ENCODE measurements around the gene FBLIM1. TPM values are rescaled to one million over a fixed set of nuclear protein-coding genes. Genes with fewer than 3 reads are reported as not detected.

Gene FBLIM1
- total and polyA plus RNA-seq, 4 donors = 192 to 584 (median 463) TPM

GRCh38 chr1:15835741-15836510 is 77.3 kb downstream of the FBLIM1 start:
- intact Hi-C loops (cut with DNase I) = loop anchor here in 1 of 2 donors (1.0 to 2.0 kb wide), 3 partner anchors 13 to 113 kb away; no protein-coding TSS in a partner anchor
- Histone ChIP-seq H3K27ac (ENCODE audit: low read depth in 1 of 2, low read length in 2 of 2) (peak overlapping the region; percentile 93 to 98), H3K4me1 (ENCODE audit: control insufficient read depth in 1 of 2, insufficient read depth in 2 of 2, low read length in 2 of 2) (no peaks in the 10 kb centered on the region), H3K36me3 (ENCODE audit: control insufficient read depth in 1 of 2, insufficient read depth in 2 of 2, low read length in 1 of 2) (no peaks in the 10 kb centered on the region), H3K4me3 (ENCODE audit: low read length in 2 of 2) (peak overlapping the region; percentile 76 to 85), H3K9me3 (ENCODE audit: control insufficient read depth, low read length) (no peaks in the 10 kb centered on the region), H3K27me3 (ENCODE audit: control insufficient read depth in 1 of 2, insufficient read depth in 2 of 2, low read length in 1 of 2) (no peaks in the 10 kb centered on the region)
- WGBS, 2 donors = 1 to 2% methylated on average over 66 of the region's 66 CpGs
- DNase-seq (peak; percentile 100), ATAC-seq (ENCODE audit: low FRiP score) (peak; percentile 95)

Other genes with a start within 250 kb of the FBLIM1 start
- 1 to 10 TPM; 9.3 to 9.4 TPM for gene CASP9, start 234.6 kb upstream of the FBLIM1 start, total RNA-seq
- gene CASP9, start 234.6 kb upstream of the FBLIM1 start, polyA plus RNA-seq = 10 to 100 TPM in 1 of 2 donors, 1 to 10 TPM in 1; 7.6 to 25.3 TPM
- 10 to 100 TPM; 18.0 to 19.9 TPM for gene DNAJC16, start 231.9 kb upstream of the FBLIM1 start, total RNA-seq
- 10 to 100 TPM in 1 of 2 donors, 1 to 10 TPM in 1; 3.9 to 11.3 TPM for gene DNAJC16, start 231.9 kb upstream of the FBLIM1 start, polyA plus RNA-seq
- gene AGMAT, start 173.7 kb upstream of the FBLIM1 start, total RNA-seq = under 1 TPM; 0.13 to 0.18 TPM
- 1 to 10 TPM in 1 of 2 donors, under 1 TPM in 1; 0.13 to 1.4 TPM for gene AGMAT, start 173.7 kb upstream of the FBLIM1 start, polyA plus RNA-seq
- 10 to 100 TPM; 24.7 to 29.6 TPM for gene DDI2, start 141.3 kb upstream of the FBLIM1 start, total RNA-seq
- 1 to 10 TPM; 4.7 to 5.4 TPM for gene DDI2, start 141.3 kb upstream of the FBLIM1 start, polyA plus RNA-seq
- 10 to 100 TPM; 81.4 to 81.7 TPM for gene PLEKHM2, start 74.5 kb upstream of the FBLIM1 start, total RNA-seq
- gene PLEKHM2, start 74.5 kb upstream of the FBLIM1 start, polyA plus RNA-seq = 10 to 100 TPM; 23.9 to 67.6 TPM
- 1 to 10 TPM; 2.5 to 4.3 TPM for gene SLC25A34, start 22.5 kb upstream of the FBLIM1 start, total RNA-seq
- gene SLC25A34, start 22.5 kb upstream of the FBLIM1 start, polyA plus RNA-seq = 1 to 10 TPM; 5.6 to 9.8 TPM
- not detected for gene TMEM82, start 16.3 kb upstream of the FBLIM1 start, total RNA-seq
- gene TMEM82, start 16.3 kb upstream of the FBLIM1 start, polyA plus RNA-seq = 1 to 10 TPM in 1 of 2 donors, not detected in 1; 5.8 TPM
- gene UQCRHL, start 48.9 kb downstream of the FBLIM1 start, total RNA-seq = 1 to 10 TPM; 1.2 to 1.3 TPM
- gene UQCRHL, start 48.9 kb downstream of the FBLIM1 start, polyA plus RNA-seq = 1 to 10 TPM; 1.3 to 4.6 TPM
- 100 to 1,000 TPM in 1 of 2 donors, 10 to 100 TPM in 1; 76.9 to 102 TPM for gene SPEN, start 88.9 kb downstream of the FBLIM1 start, total RNA-seq
- 10 to 100 TPM; 19.8 to 26.4 TPM for gene SPEN, start 88.9 kb downstream of the FBLIM1 start, polyA plus RNA-seq
- gene ZBTB17, start 217.3 kb downstream of the FBLIM1 start, total RNA-seq = 10 to 100 TPM; 42.3 to 55.5 TPM
- gene ZBTB17, start 217.3 kb downstream of the FBLIM1 start, polyA plus RNA-seq = 100 to 1,000 TPM in 1 of 2 donors, 10 to 100 TPM in 1; 15.0 to 134 TPM
- gene SRARP, start 245.4 kb downstream of the FBLIM1 start, total RNA-seq = not detected
- gene SRARP, start 245.4 kb downstream of the FBLIM1 start, polyA plus RNA-seq = not detected